A673 (cell line): ENCODE measurements around the gene SNAPC2. TPM values are rescaled to one million over a fixed set of nuclear protein-coding genes. Genes with fewer than 3 reads are reported as not detected.
A peak's percentile ranks its signal among the peaks of the same experiment; 100 is the strongest.

ENCODE experiments used
- BruUV-seq: library from RNA; stranded (reverse); fragments of 400-500 nt; replicated peaks from 2 replicates; lab custom pipeline; 2021; lab: Mats Ljungman, UMichigan
- CTCF ChIA-PET: fragments of 300-600 bp; sonication (Branson Sonifier 250); formaldehyde crosslinking; loops from one replicate; lab custom pipeline; 2022; ENCODE audit warnings: antibody characterized with exemption; lab: Charles Lee
- POLR2A ChIA-PET: fragments of 300-600 bp; sonication (Branson Sonifier 250); formaldehyde crosslinking; loops from one replicate; lab custom pipeline; 2022; ENCODE audit warnings: antibody characterized with exemption; ENCODE audit not compliant: low non-redundant PET; lab: Charles Lee
- DNase-seq: peaks from one replicate; pipeline ENCODE4 v3.0.0-alpha.2; 2015; ENCODE audit warnings: low spot score
- H3K27ac ChIP-seq: fragments of 200-600 bp; sonication (generic); 2 replicates; pipeline ENCODE4 v1.5.1; 2016; ENCODE audit warnings: mixed run types, low read depth, mild to moderate bottlenecking, mixed read lengths, antibody characterized with exemption, low read length; ENCODE audit not compliant: poor library complexity, severe bottlenecking
- H3K27me3 ChIP-seq: fragments of 200-600 bp; sonication (generic); replicated peaks from 2 replicates; pipeline ENCODE4 v1.6.1; 2017; ENCODE audit warnings: mixed run types, low read depth, mild to moderate bottlenecking, mixed read lengths, antibody characterized with exemption, low read length; ENCODE audit not compliant: insufficient read depth, poor library complexity
- H3K36me3 ChIP-seq: fragments of 200-600 bp; sonication (generic); 2 replicates; pipeline ENCODE4 v1.6.1; 2016; ENCODE audit warnings: mixed run types, mild to moderate bottlenecking, mixed read lengths, antibody characterized with exemption, low read length; ENCODE audit not compliant: insufficient read depth, poor library complexity, severe bottlenecking
- H3K4me1 ChIP-seq: fragments of 200-600 bp; sonication (generic); 2 replicates; pipeline ENCODE4 v1.6.1; 2017; ENCODE audit warnings: mixed run types, mild to moderate bottlenecking, mixed read lengths, antibody characterized with exemption, low read length; ENCODE audit not compliant: insufficient read depth, poor library complexity, severe bottlenecking
- H3K4me3 ChIP-seq: fragments of 200-600 bp; sonication (generic); 2 replicates; pipeline ENCODE4 v1.5.1; 2016; ENCODE audit warnings: low read depth, mixed run types, mild to moderate bottlenecking, mixed read lengths, low read length; ENCODE audit not compliant: poor library complexity, severe bottlenecking
- H3K9me3 ChIP-seq: fragments of 200-600 bp; sonication (generic); 2 replicates; pipeline ENCODE4 v1.6.1; 2016; ENCODE audit warnings: mixed run types, low read depth, mild to moderate bottlenecking, mixed read lengths, antibody characterized with exemption, low read length; ENCODE audit not compliant: poor library complexity, severe bottlenecking
- CTCF ChIP-seq: fragments of 300-800, 200-600 bp; sonication (generic); conservative IDR thresholded peaks from 2 replicates; pipeline ENCODE4 v1.5.1; 2017; ENCODE audit warnings: low read depth, mild to moderate bottlenecking, antibody characterized with exemption, low read length, moderate library complexity, mixed read lengths
- EZH2 ChIP-seq: fragments of 200-600 bp; sonication (generic); IDR thresholded peaks from 2 replicates; pipeline ENCODE4 v1.6.1; 2017; ENCODE audit warnings: borderline replicate concordance, low read depth, mild to moderate bottlenecking, mixed read lengths, antibody characterized with exemption, low read length; ENCODE audit not compliant: poor library complexity, severe bottlenecking
- intact Hi-C: fragments of 100-400 bp; cut with micrococcal nuclease; formaldehyde crosslinking; loops from one replicate; pipeline ENCODE4 v1.10.0; 2022; ENCODE audit not compliant: unreplicated experiment
- total RNA-seq: library from RNA; stranded (reverse); gene quantifications from 2 replicates; pipeline ENCODE4 v1.2.3, GENCODE V29; 2021

Gene SNAPC2
- total RNA-seq, 1 experiment from 2014 or later = 30.2 TPM

GRCh38 chr19:7900931-7901330 lies 19.2 kb upstream of the SNAPC2 start:
- POLR2A ChIA-PET = no interaction called here
- Histone ChIP-seq H3K27ac (no peak overlapping the region), H3K4me3 (no peak overlapping the region), H3K27me3 (no peaks in the 10 kb centered on the region), H3K36me3 (peaks cover 5% of the 10 kb centered on the region), H3K4me1 (peaks cover 13% of the 10 kb centered on the region), H3K9me3 (no peaks in the 10 kb centered on the region)
- TF ChIP-seq EZH2 = no peak
- TF ChIP-seq CTCF = no peak
- BruUV-seq = no TSS peak
- CTCF ChIA-PET = no interaction called here
- no peak for DNase-seq
- intact Hi-C loops = no loop called here

GRCh38 chr19:7901337-7901736 lies 18.8 kb upstream of the SNAPC2 start:
- CTCF ChIA-PET = interaction anchor here (0.7 kb wide), 2 partner anchors 55 to 972 kb away, joined by 4 to 5 read pairs; no protein-coding TSS in a partner anchor
- H3K27me3 ChIP-seq = no peaks in the 10 kb centered on the region
- peaks cover 13% of the 10 kb centered on the region for H3K4me1 ChIP-seq
- H3K27ac ChIP-seq = no peak overlapping the region
- TF ChIP-seq EZH2 (no peak), CTCF (no peak)
- no peak overlapping the region for H3K4me3 ChIP-seq
- intact Hi-C loops = no loop called here
- H3K36me3 ChIP-seq = peaks cover 8% of the 10 kb centered on the region
- no peak for DNase-seq
- H3K9me3 ChIP-seq = no peaks in the 10 kb centered on the region
- POLR2A ChIA-PET = no interaction called here
- BruUV-seq = no TSS peak

- TF ChIP-seq EZH2 = no peak
- no peak for TF ChIP-seq CTCF
- Histone ChIP-seq H3K27me3 (no peaks in the 10 kb centered on the region), H3K9me3 (no peaks in the 10 kb centered on the region), H3K27ac (peak overlapping the region; percentile 74), H3K4me3 (peak overlapping the region; percentile 92), H3K4me1 (peaks cover 13% of the 10 kb centered on the region), H3K36me3 (peaks cover 8% of the 10 kb centered on the region)
- BruUV-seq = TSS peak; percentile 77
- POLR2A ChIA-PET = interaction anchor here (0.5 to 0.6 kb wide), 3 partner anchors 350 to 611 kb away, joined by 3 to 12 read pairs (median 7); no protein-coding TSS in a partner anchor
- intact Hi-C loops = loop anchor here (2.0 kb wide), 1 partner anchor 32 kb away; no protein-coding TSS in a partner anchor
- CTCF ChIA-PET = interaction anchor here (0.5 to 1.0 kb wide), 3 partner anchors 18 to 328 kb away, joined by 3 to 6 read pairs (median 5); partner anchors contain the start of gene SNAPC2
- DNase-seq = no peak
These were observed 17.3 kb upstream of the SNAPC2 start for GRCh38 chr19:7902796-7903243.
